Natural killer cell treated with Interleukin-12 subunit alpha and Interleukin-12 subunit beta and Interleukin-15 and Interleukin-18, amount 100 ng/mL, for 72 hours (primary cell): ENCODE measurements around the gene ATG4B. TPM values are rescaled to one million over a fixed set of nuclear protein-coding genes. Genes with fewer than 3 reads are reported as not detected.

ENCODE experiments used
- ATAC-seq, 2 donors: fragments of 150-1000 bp; cut with Tn5 transposase in 1 of 2; sonication (Bioruptor Pico), chemical (Tn5 transposase) in 1 of 2; 2 replicates each; pipeline ENCODE4 v1.10.0; 2021
- DNase-seq: peaks from one replicate; pipeline ENCODE4 v3.0.0; 2022; ENCODE audit warnings: low spot score
- H3K27ac Mint-ChIP-seq, 2 donors: 1 replicate in 1 of 2; 2 replicates in 1 of 2; pipeline ENCODE4 v1.8.0; 2022; ENCODE audit warnings: mixed read lengths in 2 of 2, mild to moderate bottlenecking in 1 of 2, moderate library complexity in 1 of 2
- H3K27me3 Mint-ChIP-seq, 2 donors: 1 replicate in 1 of 2; 2 replicates in 1 of 2; pipeline ENCODE4 v1.8.0; 2022; ENCODE audit warnings: mixed read lengths in 2 of 2
- H3K36me3 Mint-ChIP-seq: one replicate; pipeline ENCODE4 v1.8.0; 2022; ENCODE audit warnings: mixed read lengths
- H3K4me1 Mint-ChIP-seq, 2 donors: 1 replicate in 1 of 2; 2 replicates in 1 of 2; pipeline ENCODE4 v1.8.0; 2022; ENCODE audit warnings: low read depth in 2 of 2, mixed read lengths in 2 of 2, mild to moderate bottlenecking in 1 of 2
- H3K4me3 Mint-ChIP-seq: one replicate; pipeline ENCODE4 v1.8.0; 2022; ENCODE audit warnings: mixed read lengths
- H3K9me3 Mint-ChIP-seq: 2 replicates; pipeline ENCODE4 v1.8.0; 2022; ENCODE audit warnings: mixed read lengths
- total RNA-seq, 2 donors: library from RNA; stranded (reverse); gene quantifications; one replicate each; pipeline ENCODE4 v1.2.3, GENCODE V29; 2022

ATG4B gene
- total RNA-seq, 2 donors from 2014 or later = 96.2 to 127 TPM

DNA sequence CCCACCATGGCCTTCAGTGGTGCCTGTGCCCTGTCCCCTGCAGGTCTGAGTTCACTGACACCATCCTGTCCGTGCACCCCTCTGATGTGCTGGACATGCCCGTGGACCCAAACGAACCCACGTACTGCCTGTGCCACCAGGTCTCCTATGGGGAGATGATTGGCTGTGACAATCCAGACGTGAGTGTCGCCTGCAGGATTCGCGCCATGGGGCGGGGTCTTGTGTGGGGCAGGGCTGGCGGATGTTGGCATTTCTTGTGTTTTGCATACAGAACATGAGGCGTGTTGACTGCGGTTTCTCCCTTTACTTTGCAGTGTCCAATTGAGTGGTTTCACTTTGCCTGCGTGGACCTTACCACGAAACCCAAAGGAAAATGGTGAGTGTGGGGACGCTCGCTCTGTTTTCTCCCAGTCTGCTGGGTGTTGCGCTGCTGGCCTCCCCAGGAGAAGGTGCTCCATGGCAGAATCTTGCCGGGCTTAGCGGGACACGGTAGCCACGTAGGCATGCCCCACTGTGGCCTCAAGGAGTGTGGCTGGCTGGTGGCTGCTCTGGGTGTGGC is 85.5 kb downstream of the ATG4B start:
- H3K4me1 Mint-ChIP-seq = peaks cover 0 to 3% of the 10 kb centered on the region in 2 donors
- DNase-seq = no peak
- H3K27me3 Mint-ChIP-seq = no peaks in the 10 kb centered on the region
- no peak overlapping the region for H3K27ac Mint-ChIP-seq
- no peak overlapping the region for H3K4me3 Mint-ChIP-seq
- no peaks in the 10 kb centered on the region for H3K36me3 Mint-ChIP-seq
- H3K9me3 Mint-ChIP-seq = no peaks in the 10 kb centered on the region
- ATAC-seq = no peak

Other genes starting within 250 kb of the ATG4B start
- 100 to 1,000 TPM; 110 to 169 TPM for gene STK25, start 129.1 kb upstream of the ATG4B start, total RNA-seq
- gene BOK, start 78.9 kb upstream of the ATG4B start, total RNA-seq = 1 to 10 TPM; 1.0 to 2.2 TPM
- 10 to 100 TPM; 26.9 to 55.9 TPM for gene THAP4, start 535 bp upstream of the ATG4B start, total RNA-seq
- 100 to 1,000 TPM in 1 of 2 donors, 10 to 100 TPM in 1; 65.1 to 155 TPM for gene DTYMK, start 49.1 kb downstream of the ATG4B start, total RNA-seq
- gene ING5, start 64.3 kb downstream of the ATG4B start, total RNA-seq = 10 to 100 TPM; 27.8 to 70.6 TPM
- gene D2HGDH, start 96.9 kb downstream of the ATG4B start, total RNA-seq = 10 to 100 TPM; 36.6 to 60.1 TPM
- gene GAL3ST2, start 139.1 kb downstream of the ATG4B start, total RNA-seq = 1 to 10 TPM in 1 of 2 donors, under 1 TPM in 1; 0.83 to 2.8 TPM
- gene NEU4, start 171.5 kb downstream of the ATG4B start, total RNA-seq = 1 to 10 TPM in 1 of 2 donors, under 1 TPM in 1; 0.86 to 3.8 TPM
- under 1 TPM; 0.78 to 0.89 TPM for gene PDCD1, start 221.2 kb downstream of the ATG4B start, total RNA-seq
- gene RTP5, start 232.0 kb downstream of the ATG4B start, total RNA-seq = not detected